HS-5 (cell line): ENCODE data around the gene CFAP61.

Experiments used
- DNase-seq: peaks from one replicate; pipeline ENCODE4 v3.0.0-alpha.2; 2012; ENCODE audit warnings: low read depth

The CFAP61 gene

GRCh38 chr20:20181322-20181721, 129.0 kb downstream of the CFAP61 start:
- no peak for DNase-seq

GRCh38 chr20:20184149-20184548, 131.8 kb downstream of the CFAP61 start:
- no peak for DNase-seq

GRCh38 chr20:20184706-20185105, 132.4 kb downstream of the CFAP61 start:
- no peak for DNase-seq

GRCh38 chr20:20188647-20189046, 136.3 kb downstream of the CFAP61 start:
- no peak for DNase-seq

- DNase-seq = no peak
Observed at GRCh38 chr20:20192366-20192765, 140.0 kb downstream of the CFAP61 start.

GRCh38 chr20:20195021-20195705, 142.8 kb downstream of the CFAP61 start:
- DNase-seq = no peak

- no peak for DNase-seq
Observed at GRCh38 chr20:20196610-20197009, 144.3 kb downstream of the CFAP61 start.

- no peak for DNase-seq
Observed at GRCh38 chr20:20198011-20198410, 145.7 kb downstream of the CFAP61 start.

- no peak for DNase-seq
Observed at GRCh38 chr20:20199361-20200160, 147.2 kb downstream of the CFAP61 start.

- no peak for DNase-seq
Observed at GRCh38 chr20:20201124-20201523, 148.8 kb downstream of the CFAP61 start.

GRCh38 chr20:20201639-20202038, 149.3 kb downstream of the CFAP61 start:
- DNase-seq = no peak

- no peak for DNase-seq
Observed at GRCh38 chr20:20202768-20203167, 150.4 kb downstream of the CFAP61 start.

- no peak for DNase-seq
Observed at GRCh38 chr20:20203784-20204183, 151.5 kb downstream of the CFAP61 start.

- no peak for DNase-seq
Observed at GRCh38 chr20:20204256-20204655, 151.9 kb downstream of the CFAP61 start.

- no peak for DNase-seq
Observed at GRCh38 chr20:20205141-20205861, 153.0 kb downstream of the CFAP61 start.

- no peak for DNase-seq
Observed at GRCh38 chr20:20205862-20206236, 153.5 kb downstream of the CFAP61 start.

- DNase-seq = no peak
Observed at GRCh38 chr20:20206788-20207187, 154.5 kb downstream of the CFAP61 start.

- no peak for DNase-seq
Observed at GRCh38 chr20:20207291-20207690, 155.0 kb downstream of the CFAP61 start.

- no peak for DNase-seq
Observed at GRCh38 chr20:20207872-20208271, 155.5 kb downstream of the CFAP61 start.

GRCh38 chr20:20209684-20210083, 157.4 kb downstream of the CFAP61 start:
- DNase-seq = no peak

GRCh38 chr20:20210327-20210726, 158.0 kb downstream of the CFAP61 start:
- no peak for DNase-seq

GRCh38 chr20:20210943-20211273, 158.6 kb downstream of the CFAP61 start:
- no peak for DNase-seq
